Thymus (tissue), 11 donors: Measurements from ENCODE around the gene PARP6. TPM values are rescaled to one million over a fixed set of nuclear protein-coding genes. Genes with fewer than 3 reads are reported as not detected.

Experiments
- DNase-seq, 9 donors: peaks; one replicate each; pipeline ENCODE4 v3.0.0-alpha.2; 2013; ENCODE audit warnings: low spot score in 9 of 9, low read depth in 6 of 9, missing footprints in 1 of 9
- H3K27ac ChIP-seq, 2 donors: one replicate each; pipeline ENCODE4 v1.5.1; 2013; ENCODE audit warnings: control low read depth in 1 of 2, low read depth in 1 of 2, low read length in 1 of 2, mild to moderate bottlenecking in 1 of 2, moderate library complexity in 1 of 2
- H3K27me3 ChIP-seq, 2 donors: one replicate each; pipeline ENCODE4 v1.5.1; 2013; ENCODE audit warnings: low read length in 1 of 2; ENCODE audit not compliant: control insufficient read depth in 2 of 2, insufficient read depth in 1 of 2
- H3K36me3 ChIP-seq, 2 donors: one replicate each; pipeline ENCODE4 v1.5.1; 2013; ENCODE audit warnings: low read length in 1 of 2, mild to moderate bottlenecking in 1 of 2, moderate library complexity in 1 of 2; ENCODE audit not compliant: control insufficient read depth in 2 of 2, insufficient read depth in 2 of 2
- H3K4me1 ChIP-seq, 2 donors: one replicate each; pipeline ENCODE4 v1.5.1; 2013; ENCODE audit warnings: low read length in 2 of 2; ENCODE audit not compliant: control insufficient read depth in 2 of 2, insufficient read depth in 2 of 2
- H3K4me3 ChIP-seq, 2 donors: one replicate each; pipeline ENCODE4 v1.5.1; 2013; ENCODE audit warnings: low read length in 2 of 2, control low read depth in 1 of 2, mild to moderate bottlenecking in 1 of 2
- H3K9me3 ChIP-seq, 2 donors: one replicate each; pipeline ENCODE4 v1.5.1; 2013; ENCODE audit warnings: low read length in 1 of 2, mild to moderate bottlenecking in 1 of 2; ENCODE audit not compliant: control insufficient read depth in 2 of 2, insufficient read depth in 1 of 2
- WGBS: extraction: QIAGEN DNeasy Blood & Tissue Kit; methylation state at CpG from one replicate; pipeline ENCODE4 v1.1.7; 2013; 5-methylcytosine and 5-hydroxymethylcytosine counted together
- polyA plus RNA-seq: library from polyadenylated mRNA; stranded (reverse); fragments of 200-250 nt; gene quantifications from one replicate; pipeline ENCODE4 v1.2.3, GENCODE V29; 2013
- total RNA-seq: library from RNA; stranded (reverse); fragments of 120-200 nt; gene quantifications from one replicate; pipeline ENCODE4 v1.2.4, GENCODE V29; 2013
- donor health status: healthy.

Gene PARP6
- total and polyA plus RNA-seq, 2 donors, result 40.5 to 125 TPM

DNA sequence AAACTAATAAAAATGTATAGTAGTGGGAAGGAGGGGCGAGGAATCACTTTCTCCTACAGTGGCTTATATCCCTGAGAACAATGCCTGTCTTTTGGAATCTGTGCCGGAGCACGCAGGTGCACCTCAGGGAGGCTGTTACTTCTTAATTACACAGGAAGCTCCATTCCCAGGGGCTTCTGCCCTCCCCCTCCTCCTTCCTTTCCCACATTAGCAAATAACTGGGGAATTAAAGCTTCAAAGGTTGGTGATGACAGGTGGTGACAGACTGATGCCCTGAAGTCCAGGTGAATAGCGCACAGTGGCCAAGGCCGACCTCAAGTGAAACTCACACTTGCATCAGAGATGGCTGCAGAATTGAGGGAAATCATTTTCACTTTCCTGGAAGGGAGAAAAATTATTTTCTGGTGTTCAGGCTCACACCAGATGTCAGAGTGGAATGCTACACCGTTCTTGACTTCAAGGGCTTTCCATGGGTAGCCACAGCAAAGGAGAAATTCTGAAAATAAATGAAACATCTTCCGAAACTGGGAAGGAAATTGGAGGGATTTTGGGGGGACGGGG, 78.4 kb downstream of the PARP6 start:
- 97% methylated on average over 8 of the region's 8 CpGs for WGBS
- no peak for DNase-seq
- Histone ChIP-seq H3K27me3 (peaks cover 20 to 40% of the 10 kb centered on the region in 2 donors), H3K36me3 (peaks cover 9 to 10% of the 10 kb centered on the region in 2 donors), H3K4me3 (no peak overlapping the region), H3K4me1 (no peaks in the 10 kb centered on the region), H3K9me3 (no peaks in the 10 kb centered on the region), H3K27ac (no peak overlapping the region)

DNA sequence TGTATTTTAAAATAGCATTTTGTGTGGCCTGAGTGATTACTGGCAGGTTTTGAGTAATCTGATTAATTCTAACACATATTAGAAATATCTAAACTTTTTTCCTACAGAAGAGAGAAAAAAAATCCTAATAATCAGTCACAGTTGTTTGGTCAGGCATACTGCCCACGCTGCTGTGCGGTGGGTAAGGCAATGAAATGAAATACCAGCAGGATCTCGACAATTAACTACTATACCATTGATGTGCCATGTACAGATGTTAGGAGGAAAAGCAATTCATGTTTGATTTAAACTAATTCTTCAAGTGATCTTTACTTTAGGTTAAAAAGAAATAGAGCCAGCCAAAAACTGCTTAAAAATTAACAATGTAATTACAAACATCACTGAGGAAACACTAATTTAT, 79.9 kb downstream of the PARP6 start:
- no peaks in the 10 kb centered on the region for H3K4me1 ChIP-seq
- no peaks in the 10 kb centered on the region for H3K36me3 ChIP-seq
- H3K27ac ChIP-seq, result no peak overlapping the region
- H3K9me3 ChIP-seq, result no peaks in the 10 kb centered on the region
- peaks cover 9 to 29% of the 10 kb centered on the region in 2 donors for H3K27me3 ChIP-seq
- WGBS, result 95% methylated on average over 3 of the region's 3 CpGs
- H3K4me3 ChIP-seq, result no peak overlapping the region
- DNase-seq, result no peak

Other genes with a start within 250 kb of the PARP6 start
- gene MYO9A, start 154.4 kb downstream of the PARP6 start, total RNA-seq, result 11.6 TPM
- gene MYO9A, start 154.4 kb downstream of the PARP6 start, polyA plus RNA-seq, result 4.4 TPM
- 2.0 TPM for gene SENP8, start 154.2 kb downstream of the PARP6 start, total RNA-seq
- 2.7 TPM for gene SENP8, start 154.2 kb downstream of the PARP6 start, polyA plus RNA-seq
- gene GRAMD2A, start 74.8 kb downstream of the PARP6 start, total RNA-seq, result 0.47 TPM
- 0.52 TPM for gene GRAMD2A, start 74.8 kb downstream of the PARP6 start, polyA plus RNA-seq
- gene PKM, start 41.4 kb downstream of the PARP6 start, total RNA-seq, result 452 TPM
- gene PKM, start 41.4 kb downstream of the PARP6 start, polyA plus RNA-seq, result 199 TPM
- 0.99 TPM for gene CELF6, start 47.6 kb upstream of the PARP6 start, total RNA-seq
- gene CELF6, start 47.6 kb upstream of the PARP6 start, polyA plus RNA-seq, result 17.7 TPM
- gene HEXA, start 103.5 kb upstream of the PARP6 start, total RNA-seq, result 60.5 TPM
- 101 TPM for gene HEXA, start 103.5 kb upstream of the PARP6 start, polyA plus RNA-seq
- gene TMEM202, start 125.8 kb upstream of the PARP6 start, total RNA-seq, result not detected
- not detected for gene TMEM202, start 125.8 kb upstream of the PARP6 start, polyA plus RNA-seq
- gene ARIH1, start 201.8 kb upstream of the PARP6 start, total RNA-seq, result 41.9 TPM
- 32.0 TPM for gene ARIH1, start 201.8 kb upstream of the PARP6 start, polyA plus RNA-seq